DOHH2 (cell line): ENCODE measurements around the gene GAB2.

Experiments
- H3F3A ChIP-seq: fragments of 200-600 bp; sonication (generic), shearing (Covaris generic); 2 replicates; pipeline ENCODE4 v1.6.0; 2016; ENCODE audit warnings: antibody characterized with exemption, mild to moderate bottlenecking; ENCODE audit not compliant: control insufficient read depth, insufficient read depth
- H3K27ac ChIP-seq: fragments of 200-600 bp; sonication (generic); 2 replicates; pipeline ENCODE4 v1.5.1; 2014; ENCODE audit warnings: low read depth, mild to moderate bottlenecking, low read length, moderate library complexity
- H3K27me3 ChIP-seq: fragments of 200-600 bp; sonication (generic); 2 replicates; pipeline ENCODE4 v1.6.1; 2014; ENCODE audit warnings: mild to moderate bottlenecking, low read length, mixed read lengths; ENCODE audit not compliant: control insufficient read depth
- H3K36me3 ChIP-seq: fragments of 200-600 bp; sonication (generic); 2 replicates; pipeline ENCODE4 v1.6.1; 2014; ENCODE audit warnings: mild to moderate bottlenecking, low read length, moderate library complexity, mixed read lengths; ENCODE audit not compliant: control insufficient read depth
- H3K4me1 ChIP-seq: fragments of 200-600 bp; sonication (generic); 2 replicates; pipeline ENCODE4 v1.6.1; 2014; ENCODE audit warnings: mild to moderate bottlenecking, low read length, mixed read lengths; ENCODE audit not compliant: control insufficient read depth
- H3K4me2 ChIP-seq: fragments of 200-600 bp; sonication (generic); 2 replicates; pipeline ENCODE4 v1.6.0; 2014; ENCODE audit warnings: mild to moderate bottlenecking, low read length, moderate library complexity
- H3K4me3 ChIP-seq: fragments of 200-600 bp; sonication (generic); 2 replicates; pipeline ENCODE4 v1.5.1; 2014; ENCODE audit warnings: mild to moderate bottlenecking, low read length, mixed read lengths
- H3K79me2 ChIP-seq: fragments of 200-600 bp; sonication (generic); 2 replicates; pipeline ENCODE4 v1.6.1; 2014; ENCODE audit warnings: mild to moderate bottlenecking, low read length, mixed read lengths; ENCODE audit not compliant: control insufficient read depth
- H3K9me2 ChIP-seq: fragments of 200-600 bp; sonication (generic); replicated peaks from 2 replicates; pipeline ENCODE4 v1.6.1; 2014; ENCODE audit warnings: mild to moderate bottlenecking, low read length, mixed read lengths; ENCODE audit not compliant: control insufficient read depth
- H3K9me3 ChIP-seq: fragments of 200-600 bp; sonication (generic); 2 replicates; pipeline ENCODE4 v1.6.1; 2014; ENCODE audit warnings: antibody characterized with exemption, low read length, mixed read lengths; ENCODE audit not compliant: control insufficient read depth, insufficient read depth
- H4K20me1 ChIP-seq: fragments of 200-600 bp; sonication (generic); 2 replicates; pipeline ENCODE4 v1.6.0; 2014; ENCODE audit warnings: low read depth, mild to moderate bottlenecking, antibody characterized with exemption, low read length, moderate library complexity; ENCODE audit not compliant: control insufficient read depth, insufficient read depth
- CTCF ChIP-seq: fragments of 200-600 bp; sonication (generic); IDR thresholded peaks from one replicate; pipeline ENCODE4 v1.5.1; 2014; ENCODE audit warnings: antibody characterized with exemption, mild to moderate bottlenecking, low read depth, low read length; ENCODE audit not compliant: poor library complexity, severe bottlenecking
- EZH2phosphoT487 ChIP-seq: fragments of 200-600 bp; sonication (generic); IDR thresholded peaks from 2 replicates; pipeline ENCODE4 v1.6.1; 2017; ENCODE audit warnings: borderline replicate concordance, mild to moderate bottlenecking, antibody characterized with exemption, low read length, moderate library complexity, mixed read lengths

The GAB2 gene

GRCh38 chr11:78261828-78262227, 155.8 kb downstream of the GAB2 start:
- Histone ChIP-seq H3K27me3 (no peaks in the 10 kb centered on the region), H3K4me2 (no peak overlapping the region), H3F3A (no peaks in the 10 kb centered on the region), H3K79me2 (no peaks in the 10 kb centered on the region), H4K20me1 (no peaks in the 10 kb centered on the region), H3K4me1 (no peaks in the 10 kb centered on the region), H3K9me3 (no peaks in the 10 kb centered on the region), H3K36me3 (no peaks in the 10 kb centered on the region), H3K4me3 (no peak overlapping the region), H3K9me2 (no peaks in the 10 kb centered on the region), H3K27ac (no peak overlapping the region)
- TF ChIP-seq CTCF (no peak), EZH2phosphoT487 (no peak)

GRCh38 chr11:78261367-78261766, 156.3 kb downstream of the GAB2 start:
- Histone ChIP-seq H4K20me1 (no peaks in the 10 kb centered on the region), H3K9me2 (no peaks in the 10 kb centered on the region)

GRCh38 chr11:78259777-78260487, 157.7 kb downstream of the GAB2 start:
- no peak overlapping the region for H3K27ac ChIP-seq
- TF ChIP-seq EZH2phosphoT487, result no peak
- TF ChIP-seq CTCF, result no peak
- H3K9me3 ChIP-seq, result no peaks in the 10 kb centered on the region
- H3K27me3 ChIP-seq, result no peaks in the 10 kb centered on the region
- H3K9me2 ChIP-seq, result no peaks in the 10 kb centered on the region
- H3K4me2 ChIP-seq, result no peak overlapping the region
- no peaks in the 10 kb centered on the region for H3K79me2 ChIP-seq
- no peaks in the 10 kb centered on the region for H3K36me3 ChIP-seq
- H4K20me1 ChIP-seq, result no peaks in the 10 kb centered on the region
- no peaks in the 10 kb centered on the region for H3K4me1 ChIP-seq
- no peak overlapping the region for H3K4me3 ChIP-seq
- H3F3A ChIP-seq, result no peaks in the 10 kb centered on the region

More at GRCh38 chr11:78261367-78261766, 156.3 kb downstream of the GAB2 start:
- no peaks in the 10 kb centered on the region for H3K4me1 ChIP-seq
- no peaks in the 10 kb centered on the region for H3K36me3 ChIP-seq
- no peak overlapping the region for H3K27ac ChIP-seq
- no peak overlapping the region for H3K4me2 ChIP-seq
- H3K27me3 ChIP-seq, result no peaks in the 10 kb centered on the region
- no peaks in the 10 kb centered on the region for H3K9me3 ChIP-seq
- no peak overlapping the region for H3K4me3 ChIP-seq
- H3F3A ChIP-seq, result no peaks in the 10 kb centered on the region
- H3K79me2 ChIP-seq, result no peaks in the 10 kb centered on the region
- TF ChIP-seq CTCF (no peak), EZH2phosphoT487 (no peak)
